NAMALWA (cell line): ENCODE measurements around the gene NKTR.

Source experiments
- DNase-seq: peaks from one replicate; pipeline ENCODE4 v3.0.0-alpha.2; 2015; ENCODE audit warnings: low spot score

The NKTR gene

GRCh38 chr3:42662037-42662812 lies 61.7 kb downstream of the NKTR start:
- no peak for DNase-seq

- DNase-seq, result no peak
These were observed 62.5 kb downstream of the NKTR start for GRCh38 chr3:42662813-42663535.

- peak; percentile 52 for DNase-seq
These were observed 63.3 kb downstream of the NKTR start for GRCh38 chr3:42663581-42664437.

- no peak for DNase-seq
These were observed 63.9 kb downstream of the NKTR start for GRCh38 chr3:42664438-42664803.

- no peak for DNase-seq
These were observed 64.8 kb downstream of the NKTR start for GRCh38 chr3:42665050-42665878.

GRCh38 chr3:42666022-42666421 lies 65.5 kb downstream of the NKTR start:
- no peak for DNase-seq

GRCh38 chr3:42666577-42666998 lies 66.1 kb downstream of the NKTR start:
- DNase-seq, result no peak

GRCh38 chr3:42667096-42667522 lies 66.6 kb downstream of the NKTR start:
- DNase-seq, result no peak

- no peak for DNase-seq
These were observed 67.3 kb downstream of the NKTR start for GRCh38 chr3:42667523-42668412.

- DNase-seq, result no peak
These were observed 67.9 kb downstream of the NKTR start for GRCh38 chr3:42668413-42668760.

GRCh38 chr3:42668793-42669217 lies 68.3 kb downstream of the NKTR start:
- no peak for DNase-seq

GRCh38 chr3:42670051-42670576 lies 69.6 kb downstream of the NKTR start:
- DNase-seq, result no peak

GRCh38 chr3:42670670-42671069 lies 70.2 kb downstream of the NKTR start:
- DNase-seq, result no peak

GRCh38 chr3:42672515-42672914 lies 72.0 kb downstream of the NKTR start:
- no peak for DNase-seq

- no peak for DNase-seq
These were observed 72.6 kb downstream of the NKTR start for GRCh38 chr3:42673082-42673481.

- DNase-seq, result no peak
These were observed 73.7 kb downstream of the NKTR start for GRCh38 chr3:42674146-42674545.

- no peak for DNase-seq
These were observed 75.4 kb downstream of the NKTR start for GRCh38 chr3:42675909-42676308.

GRCh38 chr3:42678447-42678846 lies 78.0 kb downstream of the NKTR start:
- no peak for DNase-seq

GRCh38 chr3:42680271-42680670 lies 79.8 kb downstream of the NKTR start:
- DNase-seq, result no peak

GRCh38 chr3:42680806-42681205 lies 80.3 kb downstream of the NKTR start:
- no peak for DNase-seq
